ENCODE results near the gene MT1X. TPM values are rescaled to one million over a fixed set of nuclear protein-coding genes. Genes with fewer than 3 reads are reported as not detected.
"Not testable (repeated sequence)": the region's sequence is repeated elsewhere in the genome, so short reads cannot be mapped to it uniquely, and the experiment has no call there.

Gene MT1X
- total RNA-seq, 2 donors from 2014 or later: 13.3 to 28.3 TPM

DNA sequence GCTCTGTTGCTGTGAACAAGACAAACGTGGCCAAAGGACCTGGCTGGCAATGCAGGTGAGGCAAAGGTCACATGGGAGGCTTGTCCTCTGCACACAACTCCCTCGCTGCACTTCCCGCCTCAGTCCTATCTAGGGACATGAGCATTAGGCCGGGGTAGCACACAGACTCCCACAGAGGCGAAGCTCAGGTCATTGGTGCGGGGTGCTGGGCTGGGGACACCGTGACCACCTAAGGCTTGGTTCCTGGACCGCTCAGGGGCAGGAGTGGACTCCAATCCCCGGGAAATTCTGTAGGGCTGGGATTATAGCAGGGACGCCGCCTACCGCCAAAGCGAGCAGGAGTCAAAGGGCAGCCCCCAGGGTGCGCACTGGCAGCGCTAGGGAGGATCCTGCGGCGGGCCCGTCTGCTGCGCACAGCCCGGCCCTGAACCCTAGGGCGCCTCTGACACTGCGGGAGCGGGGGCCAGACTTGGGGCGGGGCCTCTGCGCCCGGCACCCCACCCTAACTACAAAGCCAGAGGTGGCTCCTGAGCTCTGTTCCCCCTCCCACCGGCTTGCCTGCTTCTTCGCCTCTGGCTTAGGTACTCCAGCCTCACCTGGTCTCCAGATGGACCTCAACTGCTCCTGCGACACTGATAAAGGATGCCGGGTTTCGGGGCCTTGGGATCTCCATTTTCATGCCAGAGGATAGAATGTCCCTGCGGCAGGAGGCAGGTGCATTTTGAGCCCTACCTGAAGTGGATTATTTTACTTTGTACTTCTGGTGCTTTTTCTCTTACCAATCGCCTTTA is 34.4 kb upstream of the MT1X start:
- DNase-seq (ENCODE audit: low spot score in 2 of 2): no peak
- no peaks in the 10 kb centered on the region for H3K36me3 Mint-ChIP-seq
- H3K9me3 Mint-ChIP-seq: no peaks in the 10 kb centered on the region
- ATAC-seq: no peak
- no peak overlapping the region for H3K27ac Mint-ChIP-seq

DNA sequence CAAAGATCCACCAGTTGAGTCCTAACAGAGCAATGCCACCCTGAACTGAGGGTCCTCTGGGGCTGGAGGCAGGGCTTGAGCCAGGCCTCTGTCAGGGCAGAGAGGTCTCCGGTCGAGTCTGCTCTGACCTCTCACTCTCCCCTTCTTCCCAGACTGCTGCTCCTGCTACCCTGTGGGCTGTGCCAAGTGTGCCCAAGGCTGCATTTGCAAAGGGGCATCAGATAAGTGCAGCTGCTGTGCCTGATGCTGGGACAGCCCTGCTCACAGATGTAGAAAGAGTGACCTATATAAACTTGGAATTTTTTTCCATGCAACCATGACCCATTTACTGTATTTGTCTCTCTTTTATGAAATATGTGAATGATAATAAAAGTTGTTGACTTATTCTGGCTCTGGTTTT is 33.0 kb upstream of the MT1X start:
- Mint-ChIP-seq H3K9me3 (no peaks in the 10 kb centered on the region), H3K27ac (no peak overlapping the region), H3K36me3 (no peaks in the 10 kb centered on the region)
- ATAC-seq (no peak), DNase-seq (ENCODE audit: low spot score in 2 of 2) (no peak)

DNA sequence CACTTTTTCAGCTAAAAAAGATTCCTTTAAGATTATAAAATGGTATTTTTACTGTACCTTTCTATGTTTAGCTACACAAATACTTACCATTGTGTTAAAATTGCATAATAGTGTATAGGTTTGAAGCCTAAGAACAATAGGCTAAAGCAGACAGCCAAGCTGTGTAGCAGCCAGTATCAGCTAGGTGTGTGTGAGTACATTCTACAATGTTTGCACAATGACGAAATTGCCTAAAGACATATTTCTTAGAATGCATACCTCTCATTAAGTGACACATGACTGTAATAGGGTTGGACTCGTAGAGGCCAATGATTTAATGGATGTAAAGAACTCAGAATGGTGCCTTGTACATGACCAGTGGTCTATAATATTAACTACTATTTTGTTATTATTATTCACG is 32.5 kb upstream of the MT1X start:
- Mint-ChIP-seq H3K9me3 (no peaks in the 10 kb centered on the region), H3K27ac (no peak overlapping the region), H3K36me3 (no peaks in the 10 kb centered on the region)
- ATAC-seq (no peak), DNase-seq (ENCODE audit: low spot score in 2 of 2) (no peak)

DNA sequence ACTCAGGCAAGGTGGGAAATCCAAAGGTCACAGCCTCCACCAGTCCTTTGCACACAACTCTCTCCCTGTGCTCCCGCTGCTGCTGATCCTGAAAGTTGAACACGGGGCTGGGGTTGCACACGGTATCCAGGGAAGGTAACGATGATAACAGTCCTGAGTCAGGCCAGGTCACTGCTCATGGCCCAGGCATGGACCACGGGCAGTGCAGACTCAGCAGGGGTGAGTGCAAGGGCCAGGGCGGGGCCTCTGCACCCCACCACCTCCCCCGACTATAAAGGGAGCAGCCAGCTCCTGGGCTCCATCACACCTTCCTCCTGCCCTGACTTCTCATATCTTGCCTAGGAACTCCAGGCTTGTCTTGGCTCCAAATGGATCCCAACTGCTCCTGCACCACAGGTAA is 30.7 kb upstream of the MT1X start, which contains the start of gene MT1B:
MT1B (plus strand) TSS at position 301 of the 400 bp plus-strand sequence; CDS start at position 369, 68 bp downstream.
- no peak for DNase-seq (ENCODE audit: low spot score in 2 of 2)
- H3K27ac Mint-ChIP-seq: no peak within 1 kb of the TSS
- H3K9me3 Mint-ChIP-seq: no peaks in the 10 kb centered on the region
- no peak for ATAC-seq
- H3K36me3 Mint-ChIP-seq: no peaks in the 10 kb centered on the region

DNA sequence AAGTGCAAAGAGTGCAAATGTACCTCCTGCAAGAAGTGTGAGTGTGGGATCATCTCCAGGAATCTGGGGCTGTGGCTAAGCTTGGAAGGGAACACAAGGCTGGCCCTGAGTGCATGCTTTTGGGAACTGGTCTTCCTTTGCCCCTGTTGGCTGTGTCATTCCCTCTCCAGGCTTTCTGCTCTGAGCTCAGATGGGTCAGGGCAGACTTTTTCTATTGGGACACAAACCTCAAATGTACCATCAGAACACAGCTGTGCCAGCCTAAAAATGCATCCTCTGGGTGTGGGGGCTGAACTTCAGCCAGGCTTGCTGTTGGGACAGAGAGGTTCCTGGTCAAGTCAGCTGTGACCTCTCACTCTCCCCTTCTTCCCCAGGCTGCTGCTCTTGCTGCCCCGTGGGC is 29.7 kb upstream of the MT1X start:
- Mint-ChIP-seq H3K36me3 (no peaks in the 10 kb centered on the region), H3K27ac (no peak overlapping the region), H3K9me3 (no peaks in the 10 kb centered on the region)
- no peak for ATAC-seq
- no peak for DNase-seq (ENCODE audit: low spot score in 2 of 2)

DNA sequence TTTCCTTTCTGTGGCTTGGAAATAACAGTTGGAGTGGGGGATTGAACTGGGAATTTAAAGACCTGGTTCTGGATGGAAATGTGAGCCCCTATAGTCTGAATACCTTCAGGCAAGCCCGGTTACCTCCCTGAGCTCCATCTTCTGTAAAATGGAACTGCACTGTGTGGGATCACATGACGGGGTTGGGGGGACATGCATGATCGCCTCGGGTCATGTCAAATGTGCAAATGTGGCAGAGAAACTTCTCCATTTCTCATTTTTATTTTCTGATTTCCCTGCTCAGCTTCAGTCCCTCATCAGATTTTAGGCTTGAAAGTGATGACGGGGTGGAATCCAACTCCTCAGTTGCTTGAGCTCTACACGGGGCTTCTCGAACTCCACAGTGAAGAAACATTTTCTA is 29.1 kb upstream of the MT1X start:
- ATAC-seq (no peak), DNase-seq (ENCODE audit: low spot score in 2 of 2) (no peak)
- Mint-ChIP-seq H3K36me3 (no peaks in the 10 kb centered on the region), H3K9me3 (no peaks in the 10 kb centered on the region), H3K27ac (no peak overlapping the region)

DNA sequence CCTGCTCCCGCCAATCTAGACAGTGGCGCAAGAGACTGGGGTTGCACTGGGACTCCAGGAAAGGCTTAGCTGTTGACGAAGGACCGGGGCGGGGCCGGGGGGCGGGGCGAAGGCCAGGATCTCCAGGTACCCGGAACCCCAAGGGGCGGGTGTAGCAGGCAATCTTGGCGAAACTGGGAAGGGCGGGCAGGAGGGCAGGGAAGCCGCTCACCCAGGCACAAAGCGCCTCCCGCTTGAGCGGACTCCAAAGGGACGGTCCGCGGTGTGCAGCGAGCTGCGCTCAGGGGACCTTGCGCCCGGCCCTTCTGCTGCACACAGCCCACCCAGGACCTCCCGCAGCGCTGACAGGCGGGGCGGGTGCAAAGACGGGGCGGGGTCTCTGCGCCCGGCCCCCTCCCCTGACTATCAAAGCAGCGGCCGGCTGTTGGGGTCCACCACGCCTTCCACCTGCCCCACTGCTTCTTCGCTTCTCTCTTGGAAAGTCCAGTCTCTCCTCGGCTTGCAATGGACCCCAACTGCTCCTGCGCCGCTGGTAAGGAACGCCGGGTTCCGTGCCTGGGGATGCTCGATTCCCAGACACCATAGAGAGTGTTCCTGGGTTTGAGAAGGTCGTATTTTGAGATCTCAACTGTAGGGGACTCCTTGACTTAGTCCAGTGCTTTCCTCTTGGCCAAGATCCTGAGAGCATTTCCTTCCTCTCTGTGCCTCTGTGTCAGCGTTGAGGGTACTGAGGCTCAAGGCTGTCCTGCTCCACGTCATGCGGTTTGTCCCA is 24.5 kb upstream of the MT1X start, which contains the start of gene MT1F:
MT1F (plus strand) TSS at position 405 of the 772 bp plus-strand sequence; CDS start at position 505, 100 bp downstream.
- H3K36me3 Mint-ChIP-seq: no peaks in the 10 kb centered on the region
- peak; percentile 90 to 92 for ATAC-seq
- H3K9me3 Mint-ChIP-seq: no peaks in the 10 kb centered on the region
- H3K27ac Mint-ChIP-seq: peak within 1 kb of the TSS; percentile 30 to 81
- peak; percentile 64 to 65 for DNase-seq (ENCODE audit: low spot score in 2 of 2)

DNA sequence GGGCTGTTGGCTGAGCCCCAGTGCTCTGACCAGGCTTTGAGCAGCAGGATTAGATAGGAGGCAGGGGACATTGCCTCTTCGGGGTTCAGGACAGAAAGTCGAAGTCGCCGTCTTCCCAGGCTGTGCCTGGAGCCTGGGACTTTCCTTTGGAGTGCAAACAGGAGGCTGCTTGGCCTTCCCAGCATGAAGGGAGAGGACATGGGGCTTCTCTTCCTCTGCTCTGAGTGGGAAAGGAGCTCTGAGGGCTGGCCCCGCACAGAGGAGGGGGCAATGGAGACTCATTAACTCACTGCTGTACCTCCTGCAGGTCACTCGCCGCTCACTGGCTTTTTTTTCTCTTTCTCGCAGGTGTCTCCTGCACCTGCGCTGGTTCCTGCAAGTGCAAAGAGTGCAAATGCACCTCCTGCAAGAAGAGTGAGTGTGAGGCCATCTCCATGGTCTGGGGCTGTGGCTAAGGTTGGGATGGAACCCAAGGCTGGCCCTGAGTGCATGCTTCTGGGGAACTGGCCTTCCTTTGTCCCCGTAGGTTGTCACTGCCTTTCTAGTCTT is 23.9 kb upstream of the MT1X start:
- Mint-ChIP-seq H3K9me3 (no peaks in the 10 kb centered on the region), H3K27ac (peak overlapping the region; percentile 30 to 81), H3K36me3 (no peaks in the 10 kb centered on the region)
- DNase-seq (ENCODE audit: low spot score in 2 of 2) (no peak), ATAC-seq (no peak)

DNA sequence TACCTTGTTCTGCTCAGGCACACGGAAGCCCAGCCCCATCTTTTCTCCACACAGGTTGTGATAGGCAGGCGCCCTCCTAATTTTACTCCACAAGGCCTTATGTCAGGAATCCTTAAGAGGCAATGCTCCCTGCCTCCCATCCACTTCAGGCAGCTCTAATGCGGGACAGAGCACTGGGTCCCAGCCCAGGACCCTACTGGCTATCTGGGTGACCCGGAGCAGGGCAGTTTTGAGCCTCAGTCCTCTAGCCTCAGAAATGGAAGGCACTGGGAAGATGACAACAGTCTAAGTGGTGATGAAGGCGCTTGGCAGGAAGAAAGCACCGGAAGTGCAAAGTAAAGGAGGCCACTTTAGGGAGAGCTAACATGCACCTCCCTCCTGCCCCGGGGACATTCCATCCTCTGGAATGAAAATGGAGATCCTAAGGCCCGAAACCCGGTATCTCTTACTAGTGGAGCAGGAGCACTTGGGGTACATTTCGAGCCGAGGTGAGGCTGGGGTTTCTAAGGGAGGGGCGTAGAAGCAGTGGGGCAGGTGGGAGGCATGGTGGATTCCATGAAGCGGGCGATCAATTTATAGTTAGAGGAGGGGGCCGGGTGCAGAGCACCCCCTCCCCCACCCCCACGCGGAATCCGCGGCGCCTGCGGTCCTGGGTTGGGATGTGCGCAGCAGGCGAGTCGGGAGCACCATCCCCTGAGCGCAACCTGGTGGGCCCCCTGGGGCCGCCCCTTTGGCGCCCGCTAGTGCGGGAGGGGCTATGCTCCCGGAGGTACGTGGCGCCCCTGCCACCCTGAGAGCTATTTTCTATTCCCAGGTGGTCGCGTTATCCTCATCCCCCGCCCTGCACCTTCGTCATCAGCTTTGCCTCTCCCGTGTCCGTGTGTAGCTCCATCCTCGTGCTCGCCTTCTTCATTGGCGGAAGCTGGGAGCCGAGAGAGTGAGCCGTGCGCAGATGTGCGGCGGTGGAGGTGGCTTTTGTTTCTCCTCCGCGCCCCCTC is 19.6 kb upstream of the MT1X start:
- Mint-ChIP-seq H3K36me3 (no peaks in the 10 kb centered on the region), H3K9me3 (no peaks in the 10 kb centered on the region), H3K27ac (peak overlapping the region; percentile 31 to 95)
- ATAC-seq (peak; percentile 62 to 63), DNase-seq (ENCODE audit: low spot score in 2 of 2) (peak in 1 of 2 donors; percentile 49)

DNA sequence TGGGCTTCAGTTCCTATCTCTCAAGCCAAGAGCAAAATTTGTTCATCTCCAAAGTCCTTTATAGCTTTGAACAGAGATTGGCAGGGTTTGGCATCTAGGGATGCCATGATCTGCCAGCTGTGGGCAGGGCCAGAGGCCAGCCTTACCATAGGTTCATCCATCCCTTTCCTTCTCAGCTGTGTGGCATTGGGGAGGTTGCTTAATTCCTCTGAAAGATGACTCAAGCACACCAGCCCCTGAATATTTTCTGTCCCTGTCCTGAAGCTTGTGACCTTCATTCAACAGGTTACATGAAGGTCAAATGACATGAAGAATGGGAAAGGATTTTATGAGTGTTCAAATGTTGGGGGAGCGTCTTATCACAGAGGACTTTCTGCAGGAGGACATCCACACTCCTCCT is 17.8 kb upstream of the MT1X start:
- Mint-ChIP-seq H3K27ac (no peak overlapping the region), H3K9me3 (no peaks in the 10 kb centered on the region), H3K36me3 (peaks cover 0 to 8% of the 10 kb centered on the region in 2 donors)
- DNase-seq (ENCODE audit: low spot score in 2 of 2) (no peak), ATAC-seq (no peak)

DNA sequence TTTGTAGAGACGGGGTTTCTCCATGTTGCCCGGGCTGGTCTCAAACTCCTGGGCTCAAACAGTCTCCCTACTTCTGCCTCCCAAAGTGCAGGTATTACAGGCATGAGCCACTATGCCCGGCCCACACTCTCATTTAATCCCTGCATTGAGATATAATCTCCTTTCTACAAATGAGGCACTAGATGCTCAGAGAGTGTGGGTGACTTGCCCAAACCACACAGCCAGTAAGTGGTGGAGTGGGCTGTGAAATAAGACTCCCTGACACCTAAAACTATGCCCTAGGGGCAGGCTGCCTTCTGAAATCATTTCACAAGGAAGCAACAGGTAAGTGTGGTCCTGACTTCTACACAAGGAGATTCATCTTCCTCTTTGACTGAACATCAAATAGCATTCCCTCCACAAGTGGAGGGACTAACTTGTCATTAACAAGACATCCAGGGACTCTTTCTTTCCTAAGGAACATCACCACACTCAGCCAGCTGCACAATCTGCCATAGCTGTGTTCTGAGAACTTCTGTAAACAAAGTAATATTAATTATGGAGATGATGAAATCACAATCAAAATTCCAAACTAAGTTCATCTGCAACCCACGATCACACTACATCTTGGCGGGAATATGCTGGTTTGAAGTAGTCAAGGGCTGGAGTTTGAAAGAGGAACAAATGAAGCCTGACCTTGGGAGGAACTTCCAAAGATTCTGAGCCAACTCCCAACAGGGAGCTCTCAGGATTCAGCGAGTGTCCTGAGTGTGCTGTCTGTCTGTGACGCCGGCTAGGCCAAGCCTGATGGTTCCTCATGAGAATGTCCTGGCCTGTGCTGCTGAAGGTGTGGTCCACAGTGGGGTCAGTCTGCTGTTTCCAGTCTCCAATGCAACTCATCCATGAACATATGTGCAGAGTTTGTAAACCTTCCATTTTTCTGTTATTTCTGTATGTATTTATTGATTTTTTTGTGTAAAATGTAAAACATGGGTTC is 16.7 kb upstream of the MT1X start:
- H3K27ac Mint-ChIP-seq; DNase-seq (ENCODE audit: low spot score in 2 of 2); H3K36me3 Mint-ChIP-seq; ATAC-seq; H3K9me3 Mint-ChIP-seq: not testable (repeated sequence)

DNA sequence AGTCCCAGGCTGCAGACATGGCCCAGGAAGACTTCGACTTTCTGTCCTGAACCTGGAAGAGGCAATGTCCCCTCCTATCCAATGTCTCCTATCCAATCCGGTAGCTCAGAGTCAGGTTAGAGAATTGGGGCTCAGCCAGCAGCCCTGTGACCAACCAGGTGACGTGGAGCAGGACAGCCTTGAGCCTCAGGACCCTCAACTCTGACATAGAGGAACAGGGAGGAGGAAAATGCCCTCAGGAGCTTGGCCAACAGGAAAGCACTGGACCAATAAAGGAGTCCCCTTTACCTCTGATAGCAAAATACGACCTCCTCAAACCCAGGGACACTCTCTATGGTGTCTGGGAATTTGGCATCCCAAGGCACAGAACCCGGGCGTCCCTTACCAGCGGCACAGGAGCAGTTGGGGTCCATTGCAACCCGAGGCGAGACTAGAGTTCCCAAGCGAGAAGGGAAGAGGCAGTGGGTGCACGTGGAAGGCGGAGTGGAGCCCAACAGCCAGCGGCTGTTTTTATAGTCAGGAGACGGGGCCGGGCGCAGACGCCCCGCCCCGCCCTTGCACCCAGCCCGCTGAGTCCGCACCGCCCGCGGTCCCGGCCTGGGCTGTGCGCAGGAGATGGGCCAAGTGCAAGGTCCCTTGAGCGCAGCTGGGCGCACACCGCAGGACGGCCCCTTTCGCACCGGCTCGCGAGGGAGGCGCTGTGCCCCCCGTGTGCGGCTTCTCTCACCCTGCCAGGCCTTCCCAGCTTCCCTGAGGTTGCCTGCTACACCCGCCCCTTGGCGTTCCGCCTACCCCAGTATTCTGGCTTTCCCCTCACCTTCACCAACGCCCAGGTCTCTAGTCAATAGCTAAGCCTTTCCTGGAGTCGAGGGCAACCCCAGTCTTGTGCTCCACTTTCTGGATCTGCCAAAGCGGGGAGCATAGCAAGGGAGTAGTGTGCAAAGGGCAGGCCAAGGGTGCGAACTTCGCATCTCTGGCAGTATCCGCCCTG is 14.4 kb upstream of the MT1X start, which contains the start of gene MT1G:
MT1G (minus strand) TSS at position 485 of the 991 bp plus-strand sequence; CDS start at position 413, 72 bp downstream.
- ATAC-seq: peak in 1 of 2 donors; percentile 85
- DNase-seq (ENCODE audit: low spot score in 2 of 2): peak in 1 of 2 donors; percentile 53
- H3K27ac Mint-ChIP-seq: no peak within 1 kb of the TSS
- no peaks in the 10 kb centered on the region for H3K9me3 Mint-ChIP-seq
- H3K36me3 Mint-ChIP-seq: peaks cover 0 to 8% of the 10 kb centered on the region in 2 donors

DNA sequence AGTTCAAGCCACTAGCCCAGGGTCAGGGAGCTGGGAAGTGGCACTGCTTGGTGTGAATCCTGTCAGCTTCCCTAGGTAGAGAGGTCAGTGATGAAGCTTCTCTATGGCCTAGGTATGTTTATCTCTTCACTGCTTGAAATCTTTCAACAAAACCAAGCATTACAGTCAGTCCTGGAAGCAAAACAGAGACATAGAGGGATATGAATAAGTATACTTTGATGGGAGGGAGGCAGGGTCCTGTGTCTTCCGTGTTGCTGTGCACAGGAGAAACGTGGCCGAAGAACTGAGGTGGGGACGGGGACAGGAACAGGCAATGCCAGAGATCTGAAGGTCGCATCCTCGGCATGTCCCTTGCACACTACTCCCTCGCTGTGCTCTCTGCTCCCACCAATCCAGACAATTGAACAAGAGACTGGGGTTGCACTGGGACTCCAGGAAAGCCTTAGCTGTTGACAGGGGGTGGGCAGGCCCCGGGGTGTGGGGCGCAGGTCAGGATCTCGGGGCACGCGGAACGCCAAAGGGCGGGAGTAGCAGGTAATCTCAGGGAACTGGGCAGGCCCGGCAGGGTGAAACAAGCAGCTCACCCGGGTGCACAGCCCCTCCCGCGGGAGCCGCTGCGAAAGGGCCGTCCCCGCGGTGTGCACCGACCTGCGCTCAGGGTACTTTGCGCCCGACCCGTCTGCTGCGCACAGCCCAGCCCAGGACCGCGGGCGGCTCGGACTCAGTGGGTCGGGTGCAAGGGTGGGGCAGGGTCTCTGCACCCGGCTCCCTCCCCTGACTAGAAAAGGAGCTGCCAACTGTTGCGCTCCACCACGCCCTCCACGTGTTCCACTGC is 13.0 kb upstream of the MT1X start, which contains the start of gene MT1H:
MT1H (plus strand) TSS at position 810 of the 835 bp plus-strand sequence. CDS start 71 bp downstream, outside the sequence.
- Mint-ChIP-seq H3K27ac (no peak within 1 kb of the TSS), H3K9me3 (no peaks in the 10 kb centered on the region), H3K36me3 (peaks cover 0 to 8% of the 10 kb centered on the region in 2 donors)
- DNase-seq (ENCODE audit: low spot score in 2 of 2) (peak in 1 of 2 donors; percentile 37), ATAC-seq (peak in 1 of 2 donors; percentile 53)
